Measurements from ENCODE around the gene FLT3.
"Not testable (repeated sequence)": the region's sequence is repeated elsewhere in the genome, so short reads cannot be mapped to it uniquely, and the experiment has no call there.

Gene FLT3

DNA sequence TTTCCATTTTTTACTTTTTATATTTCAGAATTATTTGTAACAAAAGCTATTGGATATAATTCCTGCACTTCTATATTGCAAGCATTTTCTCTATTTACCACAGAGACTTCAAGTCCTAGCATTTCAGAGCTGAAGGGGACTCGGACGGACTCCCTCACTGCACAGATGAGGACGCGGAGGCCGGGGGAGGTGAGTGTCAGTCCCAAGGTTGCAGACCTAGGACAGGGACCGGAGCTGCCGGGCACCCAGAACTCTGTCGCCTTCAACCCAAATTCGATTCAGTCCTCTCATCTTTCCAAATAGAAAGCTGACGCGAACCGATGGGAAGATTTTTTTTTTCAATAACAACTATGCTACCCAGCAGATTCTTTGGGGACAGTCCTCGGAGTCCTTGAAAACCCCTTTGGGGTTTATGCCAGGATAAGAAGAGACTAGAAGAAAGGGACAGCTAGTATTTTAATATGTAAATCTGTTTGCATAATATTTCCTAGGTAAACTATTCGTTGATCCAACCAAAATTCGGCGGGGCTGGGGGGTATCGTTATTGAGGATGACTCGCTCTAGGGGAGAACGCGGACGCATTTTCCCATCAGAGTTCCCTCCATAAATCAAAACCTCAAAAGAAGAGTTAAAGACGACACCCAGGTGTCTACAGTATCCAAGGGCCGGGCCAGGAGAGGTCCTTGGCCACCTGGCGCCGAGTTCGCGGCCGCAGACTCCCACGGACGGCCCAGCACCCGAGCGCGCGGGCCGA lies 803 bp downstream of the FLT3 start:
- DNase-seq: no peak

DNA sequence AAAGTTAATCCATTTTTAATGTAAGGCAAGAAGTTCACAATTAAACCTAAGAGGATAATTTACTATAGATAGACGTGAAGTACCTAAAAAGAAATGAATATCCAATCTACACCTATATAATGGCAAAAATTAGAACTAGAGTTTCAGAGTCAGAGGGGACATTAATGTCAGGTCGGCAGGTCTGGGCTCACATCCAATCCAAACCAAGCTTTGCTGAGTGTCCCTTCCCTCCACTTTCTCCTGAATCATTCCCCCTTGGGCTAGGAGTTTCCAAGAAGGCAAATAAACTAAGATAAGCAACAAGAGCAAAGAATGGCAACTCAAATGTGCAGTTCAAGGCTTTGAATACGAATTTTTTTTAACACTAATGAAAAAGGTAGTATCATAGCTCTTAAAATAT lies 2.9 kb downstream of the FLT3 start:
- no peak for DNase-seq

DNA sequence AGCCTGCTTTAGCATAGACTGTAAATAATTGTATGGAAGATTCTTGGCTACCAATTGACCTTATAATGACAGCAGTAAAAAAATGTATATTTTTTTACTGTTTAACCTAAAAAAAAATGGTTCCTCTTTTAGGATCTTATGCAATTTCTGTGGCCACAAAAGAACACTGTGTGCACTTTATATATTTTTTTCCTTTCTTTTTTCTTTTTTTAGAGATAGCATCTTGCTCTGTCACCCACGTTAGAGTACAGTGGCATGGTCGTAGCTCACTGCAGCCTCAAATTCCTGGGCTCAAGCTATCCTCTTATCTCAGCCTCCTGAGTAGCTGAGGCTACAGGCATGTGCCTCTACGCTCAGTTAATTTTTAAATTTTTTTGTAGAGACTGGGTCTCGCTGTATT lies 6.1 kb downstream of the FLT3 start:
- no peak for DNase-seq

DNA sequence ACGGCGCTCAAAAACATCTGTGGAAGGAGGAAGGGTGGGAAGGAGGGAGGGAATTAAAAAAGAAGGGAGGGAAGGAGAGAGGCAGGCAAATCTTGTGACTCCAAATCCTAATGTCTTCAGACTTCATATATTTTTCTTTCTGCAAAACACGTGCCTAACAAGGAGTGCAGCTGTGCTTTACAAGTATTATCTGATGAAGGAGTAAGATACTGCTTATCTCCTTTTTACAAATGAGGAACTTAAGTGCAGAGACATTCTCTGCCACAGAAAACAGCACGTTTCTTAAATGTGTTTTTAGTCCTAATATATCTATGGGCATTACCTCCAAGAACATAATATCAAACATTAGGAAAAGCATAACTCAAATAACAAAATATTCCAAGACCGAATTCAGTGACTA lies 6.5 kb downstream of the FLT3 start:
- no peak for DNase-seq

DNA sequence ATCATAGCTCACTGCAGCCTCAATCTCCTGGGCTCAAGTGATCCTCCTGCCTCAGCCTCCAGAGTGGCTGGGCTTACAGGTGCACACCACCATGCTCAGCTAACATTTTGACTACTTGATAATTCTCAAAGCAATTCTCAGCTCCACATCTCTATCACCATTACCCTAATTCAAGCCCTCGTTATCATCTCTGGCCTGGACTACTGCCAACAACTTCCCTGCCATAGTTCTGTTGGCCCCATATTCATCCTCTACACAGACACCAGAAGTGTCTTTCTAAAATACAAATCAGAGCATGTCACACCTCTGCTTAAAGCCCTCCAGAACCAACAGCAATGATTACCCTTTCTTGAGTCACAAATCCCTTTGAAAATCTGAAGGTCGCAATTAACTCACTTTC lies 7.9 kb downstream of the FLT3 start:
- no peak for DNase-seq

DNA sequence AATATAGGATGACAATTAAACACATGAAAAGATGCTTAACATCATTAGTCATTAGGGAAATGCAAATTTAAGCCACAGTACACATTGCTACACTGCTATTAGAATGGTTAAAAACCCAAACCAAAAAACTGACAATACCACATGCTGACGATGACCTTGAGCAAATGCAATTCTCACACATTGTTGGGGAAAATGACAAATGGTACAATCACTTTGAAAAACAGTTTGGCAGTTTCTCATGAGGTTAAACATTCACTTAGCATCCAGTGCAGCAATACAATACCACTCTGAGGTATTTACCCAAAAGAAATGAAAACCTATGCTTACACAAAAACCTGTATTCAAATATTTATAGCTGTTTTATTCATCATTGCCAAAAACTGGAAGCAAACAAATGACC lies 11.3 kb downstream of the FLT3 start:
- no peak for DNase-seq

DNA sequence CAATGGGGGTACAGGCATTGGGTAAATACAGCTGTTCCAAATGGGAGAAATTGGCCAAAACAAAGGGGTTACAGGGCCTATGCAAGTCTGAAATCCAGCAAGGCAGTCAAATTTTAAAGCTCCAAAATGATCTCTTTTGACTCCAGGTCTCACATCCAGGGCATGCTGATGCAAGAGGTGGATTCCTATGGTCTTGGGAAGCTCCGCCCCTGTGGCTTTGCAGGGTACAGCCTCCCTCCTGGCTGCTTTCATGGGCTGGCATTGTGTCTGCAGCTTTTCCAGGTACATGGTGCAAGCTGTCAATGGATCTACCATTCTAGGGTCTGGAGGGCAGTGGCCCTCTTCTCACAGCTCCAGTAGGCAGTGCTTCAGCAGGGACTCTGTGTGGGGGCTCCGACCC lies 22.6 kb downstream of the FLT3 start:
- DNase-seq: not testable (repeated sequence)

DNA sequence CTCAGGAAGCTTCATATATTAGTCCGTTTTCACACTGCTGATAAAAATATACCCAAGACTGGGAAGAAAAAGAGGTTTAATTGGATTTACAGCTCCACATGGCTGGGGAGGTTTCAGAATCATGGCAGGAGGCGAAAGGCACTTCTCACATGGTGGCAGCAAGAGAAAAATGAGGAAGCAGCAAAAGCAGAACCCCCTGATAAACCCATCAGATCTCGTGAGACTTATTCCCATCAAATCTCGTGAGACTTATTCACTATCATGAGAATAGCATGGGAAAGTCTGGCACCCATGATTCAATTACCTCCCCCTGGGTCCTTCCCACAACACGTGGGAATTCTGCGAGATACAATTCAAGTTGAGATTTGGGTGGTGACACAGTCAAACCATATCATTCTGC lies 23.1 kb downstream of the FLT3 start:
- DNase-seq: no peak

DNA sequence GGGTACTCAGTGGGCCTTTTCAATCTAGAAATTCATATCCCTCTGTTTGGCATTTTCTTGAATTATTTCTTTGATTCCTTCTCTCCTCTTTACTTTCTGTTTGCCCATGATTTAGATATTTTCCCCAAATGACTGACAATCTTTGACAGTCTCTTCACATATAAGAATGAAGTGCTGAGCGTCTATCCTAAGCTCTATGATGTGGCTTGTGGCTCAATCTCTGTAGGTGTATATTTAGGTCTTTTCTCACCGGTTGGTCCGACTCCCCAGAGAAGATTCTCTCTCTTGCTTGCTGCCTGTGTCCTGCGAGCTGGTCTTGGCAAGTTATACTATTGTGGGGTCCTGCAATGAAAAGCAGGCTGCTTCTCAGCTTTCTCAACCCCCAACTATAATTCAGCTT lies 29.0 kb downstream of the FLT3 start:
- no peak for DNase-seq

DNA sequence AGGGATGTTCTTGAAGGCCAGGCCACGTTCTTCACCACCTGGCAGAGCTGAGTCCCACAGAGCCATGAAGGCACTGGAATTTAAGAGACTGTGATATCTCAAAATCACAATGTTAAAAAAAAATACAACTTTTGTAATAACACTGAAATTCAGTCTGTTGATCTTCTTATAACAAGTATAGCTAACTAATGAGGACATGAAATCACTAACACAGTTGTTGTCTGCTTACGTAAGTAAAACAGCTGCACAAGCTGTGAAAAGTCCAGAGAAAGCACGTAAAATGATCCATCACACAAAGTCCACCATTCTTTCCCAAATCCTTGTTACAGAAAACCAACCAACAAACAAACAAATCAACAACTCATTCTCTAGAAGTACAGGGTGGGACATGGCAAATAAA lies 32.9 kb downstream of the FLT3 start:
- DNase-seq: no peak

DNA sequence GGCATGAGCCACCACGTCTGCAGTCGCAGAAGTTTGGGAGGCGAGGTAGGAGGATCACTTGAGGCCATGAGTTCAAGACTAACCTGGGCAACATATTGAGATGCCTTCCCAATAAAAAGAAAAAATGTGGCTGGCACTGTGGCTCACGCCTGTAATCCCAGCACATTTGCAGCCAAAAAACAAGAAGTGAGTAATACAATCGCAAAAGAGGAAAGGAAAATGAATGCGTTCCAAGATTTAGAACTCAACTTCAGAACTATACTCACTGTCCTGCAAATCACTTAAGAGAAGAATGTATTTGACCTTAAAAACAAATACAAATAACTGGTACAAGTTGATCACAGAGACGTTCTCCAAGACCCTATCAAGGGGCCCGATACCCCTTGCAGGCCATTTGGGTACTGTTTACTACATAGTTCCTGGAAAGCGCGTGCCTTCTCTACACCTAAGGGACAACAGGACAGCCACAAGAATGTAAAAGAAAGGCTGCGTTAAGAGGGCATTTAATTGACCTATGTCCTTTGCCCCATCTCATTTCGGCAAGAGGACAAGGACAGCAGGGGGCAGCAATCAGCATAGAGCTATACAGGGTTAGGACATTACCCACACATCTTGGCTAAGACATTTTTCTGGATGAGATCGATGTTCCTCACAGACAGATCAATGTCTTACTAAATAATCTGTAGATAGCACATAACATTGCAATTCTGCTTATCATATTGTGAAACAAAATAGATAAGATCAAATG lies 41.3 kb downstream of the FLT3 start:
- DNase-seq: peak; percentile 46

DNA sequence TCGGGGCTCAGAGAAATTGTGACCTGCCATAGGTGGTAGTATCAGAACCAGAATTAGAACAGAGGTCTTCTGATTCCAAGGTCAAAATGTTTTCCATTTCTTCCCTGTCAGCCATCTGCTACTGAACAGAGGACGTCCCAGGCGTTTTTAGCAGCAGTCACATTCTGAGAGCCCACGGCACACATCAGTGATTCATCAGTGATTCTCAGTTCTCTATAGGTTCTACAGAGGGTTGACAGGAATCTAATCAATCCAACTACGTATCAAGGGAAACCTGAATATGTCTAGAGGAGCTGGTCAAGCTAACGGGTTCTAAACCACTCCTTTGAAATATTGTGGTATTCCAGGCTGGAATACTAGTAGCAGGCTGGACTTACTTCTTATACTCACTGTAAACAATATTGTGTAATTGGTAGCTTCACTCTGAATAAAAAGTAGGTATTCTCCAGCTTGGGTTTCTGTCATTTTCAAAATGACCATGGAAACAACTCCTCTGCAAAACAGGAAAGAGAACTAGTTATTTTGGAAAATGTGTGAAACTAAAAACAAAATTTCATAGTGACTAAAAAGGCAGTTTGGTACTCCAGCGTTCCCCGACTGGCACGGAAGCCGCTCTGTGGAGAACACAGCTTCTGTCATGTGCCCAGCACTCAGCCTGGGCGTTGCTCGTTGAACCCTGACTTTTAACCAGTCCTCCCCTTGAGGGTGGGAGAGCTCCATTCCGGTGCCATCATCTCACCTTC lies 43.2 kb downstream of the FLT3 start:
- no peak for DNase-seq

DNA sequence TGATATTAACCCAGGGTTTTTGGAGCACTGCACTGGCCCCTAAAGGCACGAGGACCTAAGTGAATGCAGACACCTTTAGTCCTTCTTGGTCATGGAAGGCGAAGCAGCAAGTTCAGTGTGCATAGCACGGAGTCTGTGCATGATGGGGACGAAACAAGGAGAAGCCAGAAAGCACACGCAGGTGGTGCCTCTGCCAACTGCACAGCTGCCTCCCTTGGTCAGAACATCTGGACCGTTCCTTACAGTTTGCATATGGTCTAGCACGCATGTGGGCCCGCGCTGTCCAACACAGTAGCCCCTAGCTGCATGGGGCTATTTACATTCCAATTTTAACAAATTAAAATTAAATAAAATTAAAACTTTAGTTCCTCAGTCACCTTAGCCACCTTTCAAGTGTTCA lies 44.0 kb downstream of the FLT3 start:
- DNase-seq: no peak

DNA sequence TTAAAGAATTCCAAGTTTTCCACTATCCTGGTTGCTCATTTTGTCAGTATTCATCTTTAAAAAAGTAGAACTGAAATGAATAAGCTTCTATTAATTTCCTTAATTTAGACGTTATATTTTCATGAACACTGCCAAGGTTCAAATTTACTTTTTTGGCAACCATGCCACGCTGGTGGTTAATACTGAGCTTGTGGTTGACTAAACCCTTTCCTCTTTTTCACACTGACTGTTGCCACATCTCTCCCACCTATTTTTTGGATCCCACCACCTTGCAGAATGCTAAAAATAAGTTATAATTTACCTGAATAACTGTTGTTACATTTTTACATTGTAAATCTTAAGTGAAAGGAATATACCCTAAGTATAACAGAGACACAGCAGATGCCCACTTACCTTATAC lies 45.0 kb downstream of the FLT3 start:
- no peak for DNase-seq

DNA sequence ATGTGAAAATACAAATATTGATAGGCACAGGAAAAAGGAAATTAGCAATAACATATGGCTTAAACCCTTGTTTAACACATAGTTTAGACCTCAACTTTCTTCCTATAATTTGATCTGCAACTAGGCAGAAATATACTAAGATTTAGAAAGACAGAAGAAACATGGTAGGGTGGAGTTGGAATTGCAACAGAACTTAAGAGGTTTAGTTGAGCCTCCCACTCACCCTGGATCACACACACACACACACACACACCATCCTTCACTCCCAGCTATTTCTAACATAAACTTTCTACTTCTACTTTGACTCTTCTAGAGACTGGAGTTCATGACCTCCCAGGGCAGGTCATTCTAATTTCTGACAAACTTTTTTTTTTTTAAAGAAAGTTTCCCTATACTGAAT lies 47.4 kb downstream of the FLT3 start:
- no peak for DNase-seq

DNA sequence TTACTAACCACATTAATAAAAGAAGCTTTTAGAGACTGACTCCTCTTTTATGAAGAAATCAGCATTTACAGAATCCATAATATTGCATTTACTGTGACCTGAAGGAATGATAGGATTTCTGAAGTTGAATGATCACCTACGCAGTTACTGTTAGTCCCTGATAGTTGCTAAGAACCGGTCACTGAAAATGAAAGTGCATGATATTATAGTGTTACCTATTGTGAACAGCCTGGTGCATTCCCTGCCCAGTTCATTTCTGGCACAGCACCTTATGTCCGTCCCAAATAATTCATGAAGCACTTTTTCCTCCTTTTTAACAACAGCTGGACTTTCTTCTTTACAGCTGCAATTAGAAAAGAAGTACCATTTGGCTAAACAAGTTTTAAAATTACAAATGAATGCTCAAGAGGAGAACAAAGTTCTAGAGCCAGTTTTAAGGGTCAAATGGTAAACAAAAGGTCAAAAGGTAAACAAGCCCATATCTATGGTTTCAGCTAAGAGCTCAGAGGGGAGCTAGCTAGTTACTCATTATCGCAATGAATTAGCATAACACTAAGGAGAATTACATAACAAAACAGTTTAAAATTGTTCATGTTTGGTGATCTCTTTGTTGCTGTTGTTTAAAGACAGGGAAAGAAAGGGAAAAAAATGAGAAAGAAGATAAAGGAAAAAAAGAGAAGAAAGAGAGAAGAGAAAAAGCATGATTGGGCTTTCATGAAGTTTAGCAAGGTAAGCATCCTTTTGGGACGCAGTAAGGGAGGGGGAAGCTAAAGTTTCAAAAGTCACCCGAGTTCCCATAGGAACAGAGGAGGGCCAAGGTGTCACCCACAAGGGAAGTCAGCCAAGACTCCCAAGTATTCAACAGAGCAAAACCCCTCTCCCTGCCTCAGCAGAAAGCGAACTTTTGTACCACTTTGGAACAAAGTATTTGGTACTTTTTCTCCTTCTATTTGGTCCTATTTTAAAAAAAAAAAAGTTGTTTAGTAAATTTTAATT lies 50.2 kb downstream of the FLT3 start:
- DNase-seq: no peak

DNA sequence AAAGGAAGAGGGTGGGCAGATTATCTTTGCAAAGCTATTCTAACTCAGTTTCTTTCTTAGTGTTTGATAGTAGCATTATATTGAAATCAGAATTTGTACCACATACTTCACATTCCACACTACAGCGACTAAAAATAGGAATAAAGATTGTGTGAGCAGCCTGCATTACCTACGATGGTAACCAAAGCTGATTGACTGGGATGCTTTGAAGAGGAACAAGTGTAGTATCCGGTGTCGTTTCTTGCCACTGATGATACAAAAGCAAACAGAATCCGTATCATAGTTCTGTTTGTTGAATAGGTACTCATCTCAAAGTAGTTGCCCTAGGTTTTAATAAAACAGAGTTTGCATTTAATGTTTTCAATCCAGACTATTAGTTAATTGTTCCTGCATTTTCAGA lies 51.2 kb downstream of the FLT3 start:
- DNase-seq: no peak

DNA sequence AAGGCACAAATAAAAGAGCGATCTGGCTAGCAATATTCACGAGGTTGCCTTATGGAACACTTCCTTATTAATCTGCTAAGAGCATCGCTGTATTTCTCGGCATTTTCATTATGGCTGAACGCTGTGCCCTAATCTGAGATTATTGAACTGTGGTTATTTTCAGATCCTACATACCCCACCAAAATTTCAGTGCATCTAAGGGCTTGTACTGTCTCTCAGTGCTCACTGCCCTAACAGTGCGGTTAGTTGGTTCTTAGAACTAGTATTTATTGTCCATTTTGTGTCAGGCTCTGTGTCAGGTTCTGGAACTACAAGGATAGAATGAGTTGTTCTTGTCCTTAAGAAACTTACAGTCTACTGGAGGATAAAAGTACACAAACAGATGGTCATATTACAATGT lies 51.6 kb downstream of the FLT3 start:
- no peak for DNase-seq

DNA sequence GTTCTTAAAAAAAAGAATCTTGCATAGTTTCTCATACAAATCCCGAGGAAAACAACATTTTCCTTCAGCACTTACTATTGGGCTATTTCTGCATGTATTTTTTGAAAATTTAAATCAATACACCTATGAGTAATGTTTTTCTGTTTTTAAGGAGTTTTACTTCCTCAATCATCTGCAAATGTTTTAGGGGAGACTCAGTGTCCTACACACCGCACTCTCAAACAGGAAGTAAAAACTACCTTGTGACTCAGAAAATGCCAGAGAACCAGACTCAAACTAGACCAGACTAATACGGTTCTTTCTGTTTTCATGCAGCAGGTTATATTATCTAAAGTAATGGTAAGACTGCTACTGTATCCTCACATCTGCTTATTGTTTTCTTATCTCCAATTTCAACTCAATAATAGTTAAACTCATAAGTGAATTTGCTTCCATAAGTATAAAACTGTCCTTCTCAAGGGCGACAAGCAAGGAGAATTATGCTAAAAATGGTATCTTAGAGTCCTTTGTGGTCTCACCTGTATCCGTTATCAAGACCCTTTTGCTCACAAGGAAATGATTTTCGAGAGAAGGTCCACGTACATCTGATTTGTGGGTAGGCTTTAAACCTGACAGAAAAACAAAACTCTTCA lies 52.5 kb downstream of the FLT3 start:
- peak; percentile 52 for DNase-seq

DNA sequence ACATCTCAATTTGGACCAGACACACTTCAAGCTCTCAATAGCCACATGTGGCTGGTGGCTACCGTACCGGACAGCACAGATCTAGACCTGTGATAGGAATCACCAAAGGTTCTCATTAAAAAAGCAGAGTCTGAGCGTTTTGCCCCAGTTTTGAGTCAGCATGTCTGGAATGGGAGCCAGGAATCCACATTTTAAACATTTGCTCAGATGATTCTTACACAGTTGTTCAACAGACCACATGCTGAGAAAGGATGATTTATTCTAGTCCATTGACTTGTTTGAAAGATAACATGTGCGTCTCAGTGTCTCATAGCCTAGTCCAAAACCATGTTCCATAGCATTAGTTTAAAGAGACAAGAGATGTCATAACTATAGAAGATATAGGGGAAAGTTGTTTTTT lies 53.4 kb downstream of the FLT3 start:
- no peak for DNase-seq

DNA sequence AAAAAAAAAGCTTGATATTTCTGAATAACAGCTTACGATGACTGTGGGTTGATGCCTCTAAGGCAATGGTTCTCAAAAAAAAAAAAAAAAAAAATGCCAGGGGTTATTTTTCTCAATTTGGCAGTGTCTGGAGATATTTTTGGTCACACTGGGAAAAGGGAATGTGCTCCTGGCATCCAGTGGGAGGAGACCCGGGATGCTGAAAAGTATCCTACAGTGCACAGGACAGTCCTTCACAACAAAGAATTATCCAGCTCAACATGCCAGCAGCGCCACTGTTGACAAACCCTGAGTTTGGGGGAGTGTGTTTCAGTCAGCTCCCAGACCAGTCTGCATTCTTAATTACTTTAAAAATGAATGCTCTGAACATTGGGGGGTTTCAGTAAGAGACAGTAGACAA lies 54.5 kb downstream of the FLT3 start:
- no peak for DNase-seq

DNA sequence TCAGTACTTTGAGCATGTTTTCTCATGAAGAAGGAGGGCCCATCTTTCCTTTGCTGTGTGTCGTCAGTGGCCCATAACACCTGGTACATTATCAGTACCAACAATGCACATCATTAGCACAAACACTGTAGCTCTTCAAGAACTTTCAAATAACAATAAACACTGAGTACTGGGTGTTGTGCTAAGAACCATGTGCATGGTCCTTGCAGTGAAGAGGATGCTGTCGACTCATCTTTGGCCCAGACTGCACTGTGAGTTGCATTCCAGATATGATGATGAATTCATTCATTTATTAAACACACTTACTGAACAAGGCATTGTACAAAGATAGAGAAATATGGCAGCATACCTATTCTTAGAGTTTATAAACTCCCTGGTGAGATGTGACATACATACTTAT lies 55.8 kb downstream of the FLT3 start:
- DNase-seq: no peak

Measured in activated CD4-positive, alpha-beta T cell treated with anti-CD3 and anti-CD28 coated beads, Interleukin-10, Interleukin-2, amounts not matched to agents 100 ng/mL and 50 ng/mL, durations not matched to agents 16 hours and 8 hours (primary cell).